HG03135 (cell line): ENCODE results near the gene PAX5.

Experiments
- ATAC-seq: cut with Tn5 transposase; IDR thresholded peaks from one replicate; pipeline ENCODE4 v1.9.1; 2021; ENCODE audit warnings: mild to moderate bottlenecking, moderate library complexity; ENCODE audit not compliant: unreplicated experiment

The PAX5 gene

DNA sequence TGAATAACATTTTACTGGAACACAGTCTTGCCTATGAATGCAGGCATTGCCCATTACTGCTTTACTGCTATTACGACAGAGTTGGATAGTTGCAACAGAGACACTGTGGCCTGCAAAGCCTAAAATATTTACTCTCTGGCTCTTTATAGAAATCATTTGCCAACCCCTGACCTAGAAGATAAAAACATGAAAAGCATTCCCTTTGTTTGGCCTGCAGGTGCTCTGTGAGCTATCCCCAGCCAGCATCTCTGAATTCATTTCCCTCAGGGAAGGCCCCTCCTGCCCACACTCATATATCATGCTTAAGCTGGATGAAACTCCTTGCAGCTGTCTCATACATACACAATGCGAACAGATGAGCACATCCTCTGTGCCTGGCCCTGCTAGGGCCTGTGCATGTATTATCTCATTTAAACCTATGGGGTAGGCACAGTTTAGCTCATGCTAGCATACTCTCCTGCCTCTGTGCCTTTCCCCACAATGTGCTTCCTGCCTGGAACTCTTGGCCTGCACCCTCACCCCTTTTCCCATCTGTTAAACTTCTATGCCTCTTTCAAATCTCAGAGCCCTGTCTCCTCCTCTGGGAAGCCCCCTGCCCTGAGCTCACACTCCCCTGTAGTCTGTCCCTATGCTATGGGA is 193.1 kb downstream of the PAX5 start:
- no peak for ATAC-seq

- ATAC-seq = no peak
These were observed 194.8 kb downstream of the PAX5 start for GRCh38 chr9:36839131-36839885.

- ATAC-seq = no peak
These were observed 196.3 kb downstream of the PAX5 start for GRCh38 chr9:36837431-36838405.

GRCh38 chr9:36836486-36836885 is 197.6 kb downstream of the PAX5 start:
- no peak for ATAC-seq

DNA sequence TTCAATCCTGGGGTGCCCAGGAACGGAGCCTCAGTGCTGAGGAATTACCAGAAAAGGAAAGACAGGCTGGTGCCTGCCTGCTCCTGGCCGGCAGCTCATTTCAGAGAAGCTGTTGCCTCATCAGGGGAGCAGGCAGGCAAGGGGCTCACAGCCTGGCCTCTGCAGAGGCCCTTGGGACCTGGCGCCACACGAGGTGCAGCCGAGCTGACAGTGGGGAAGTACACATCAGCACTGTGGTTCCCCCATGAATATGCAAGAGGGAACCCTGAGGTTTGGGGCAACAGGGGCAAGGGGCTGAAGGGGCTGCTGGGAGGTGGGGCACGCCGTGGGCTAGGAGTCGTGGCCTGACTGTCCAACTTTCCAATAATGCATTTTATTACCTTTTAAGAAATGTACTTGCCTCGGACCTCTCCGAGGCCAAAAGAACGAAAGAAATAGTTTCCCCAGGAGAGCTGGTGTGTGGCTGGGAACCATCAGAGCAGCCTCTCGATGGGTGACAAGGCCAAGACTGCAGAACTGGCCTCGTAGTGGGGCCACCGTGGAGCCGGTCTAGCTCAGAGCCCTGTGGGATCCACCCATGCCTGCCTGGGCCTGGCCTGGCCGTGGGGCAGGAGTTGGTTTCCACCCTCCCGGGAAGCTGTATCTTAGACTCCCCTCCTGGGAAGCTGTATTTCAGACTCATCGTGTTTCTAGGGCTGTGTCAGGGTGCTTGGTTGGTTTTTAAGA is 198.6 kb downstream of the PAX5 start:
- ATAC-seq = no peak

- no peak for ATAC-seq
These were observed 199.3 kb downstream of the PAX5 start for GRCh38 chr9:36834736-36835135.

GRCh38 chr9:36833954-36834353 is 200.1 kb downstream of the PAX5 start:
- ATAC-seq = no peak

DNA sequence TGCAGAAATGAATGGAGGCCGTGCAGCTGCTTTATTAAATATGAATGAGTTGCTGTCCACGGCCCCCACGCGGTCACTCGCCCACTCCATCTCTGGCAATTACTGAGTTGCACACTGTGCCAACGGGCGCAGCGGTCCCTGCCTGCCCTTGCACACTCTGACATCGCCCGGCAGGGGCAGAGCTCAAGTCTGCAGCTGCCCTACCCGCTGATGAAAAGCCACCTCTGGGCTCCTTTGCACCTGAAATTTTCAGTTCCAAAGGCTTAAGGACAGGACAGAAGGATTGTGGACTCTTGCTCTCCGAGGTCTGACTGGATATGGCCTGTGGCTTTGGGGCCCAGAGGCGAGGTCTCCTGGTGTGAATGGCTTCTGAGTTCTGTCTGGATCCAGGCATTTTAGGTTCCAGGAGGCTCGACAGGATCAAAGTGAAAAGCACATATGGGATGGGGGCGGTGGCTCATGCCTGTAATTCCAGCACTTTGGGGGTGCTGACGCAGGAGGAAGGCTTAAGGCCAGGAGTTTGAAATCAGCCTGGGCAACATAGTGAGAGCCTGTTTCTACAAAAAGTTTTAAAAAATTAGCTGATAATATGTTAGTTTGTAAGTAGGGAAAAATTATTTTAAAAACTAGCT is 201.8 kb downstream of the PAX5 start:
- ATAC-seq = no peak

DNA sequence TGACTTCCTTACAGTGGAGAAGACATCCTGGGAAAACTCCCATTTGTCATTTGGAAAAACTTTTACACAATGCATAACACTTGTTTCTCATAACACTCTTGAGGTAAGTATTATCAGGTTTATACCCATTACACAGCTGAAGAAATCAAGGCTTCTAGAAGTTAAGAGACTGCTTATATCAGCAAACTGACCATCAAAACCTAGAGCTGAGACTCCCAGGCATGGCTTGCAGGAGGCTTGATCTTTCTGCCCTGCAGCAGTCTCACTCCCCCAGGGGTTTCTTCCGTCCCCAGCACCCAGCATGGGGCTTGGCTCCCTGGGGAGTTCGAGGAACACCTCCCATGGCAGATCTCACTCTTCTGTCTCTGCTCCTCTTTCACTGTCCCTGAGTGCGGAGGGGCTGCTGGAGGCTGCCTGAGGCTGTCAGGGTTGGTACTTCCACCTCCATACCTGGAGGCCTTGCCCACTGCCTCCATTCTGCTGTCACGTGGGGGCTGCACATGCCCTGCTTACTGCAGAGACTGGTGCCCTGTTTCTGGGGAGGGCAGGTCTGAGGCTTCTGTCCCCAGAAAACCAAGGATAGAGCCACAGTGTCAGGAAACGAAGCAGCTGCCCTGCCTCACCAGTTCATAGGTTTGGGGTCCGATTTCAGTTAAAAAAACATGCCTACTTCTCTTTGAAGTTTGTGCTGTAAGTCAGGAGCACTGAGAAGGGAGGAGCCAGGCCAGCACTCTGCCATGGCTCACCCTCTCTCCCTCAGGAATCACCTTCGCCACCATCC is 202.5 kb downstream of the PAX5 start:
- no peak for ATAC-seq

DNA sequence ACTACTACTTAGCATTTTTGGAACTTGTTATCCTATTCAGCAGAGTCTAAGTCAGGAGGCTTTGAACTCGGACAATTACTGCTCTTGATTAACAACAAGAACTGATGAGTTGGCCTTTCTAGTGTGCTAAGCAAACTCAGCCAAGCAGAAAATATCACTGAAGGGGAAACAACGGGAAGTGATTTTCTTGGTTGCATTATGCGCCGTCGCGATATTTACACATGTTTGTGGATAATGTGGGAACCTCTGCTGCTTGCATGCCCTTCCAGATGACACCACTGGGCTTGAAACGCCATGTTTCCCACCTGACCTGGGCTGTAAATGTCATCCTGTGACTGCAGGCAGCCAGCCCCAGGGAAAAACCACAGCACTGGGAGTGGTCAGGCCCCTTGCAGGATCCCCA is 205.5 kb downstream of the PAX5 start:
- ATAC-seq = no peak

DNA sequence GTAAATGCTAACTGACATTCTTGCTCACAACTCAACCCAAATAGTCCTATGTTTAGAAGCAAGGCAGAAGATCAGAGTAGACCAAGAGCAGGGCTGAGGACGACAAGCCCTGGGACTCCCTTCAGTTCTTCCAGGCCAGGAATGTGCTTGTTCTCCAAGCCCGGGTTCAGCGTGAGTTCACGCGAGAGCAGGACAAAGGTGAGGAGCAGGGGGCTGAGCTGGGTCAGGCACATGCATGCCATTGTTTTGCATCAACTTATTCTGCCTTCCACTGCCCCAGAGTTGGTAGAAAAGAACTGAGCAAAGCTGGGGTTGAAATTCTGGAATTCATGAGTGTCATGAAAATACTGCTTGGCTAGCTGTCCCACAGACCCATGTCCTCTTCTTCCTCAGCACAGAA is 206.5 kb downstream of the PAX5 start:
- no peak for ATAC-seq

- no peak for ATAC-seq
These were observed 207.5 kb downstream of the PAX5 start for GRCh38 chr9:36826581-36826980.

DNA sequence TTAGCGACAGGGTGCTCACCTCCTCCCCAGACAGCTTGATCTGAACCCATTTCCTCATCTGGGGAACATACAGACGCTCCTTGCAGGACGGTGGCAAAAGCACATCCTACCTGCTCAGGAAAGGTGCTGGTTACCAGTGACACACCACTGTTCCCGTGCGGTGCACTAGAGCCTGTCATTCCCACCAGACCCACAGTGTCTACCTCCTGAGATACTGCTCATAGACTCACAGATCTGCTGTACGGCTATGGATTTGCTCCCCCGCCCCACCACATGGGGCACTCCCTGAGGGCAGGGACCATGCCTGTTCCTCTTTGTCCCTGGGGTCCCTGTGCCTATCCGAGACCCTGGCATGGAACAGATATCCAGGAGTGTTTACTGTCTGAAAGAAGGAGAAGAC is 208.9 kb downstream of the PAX5 start:
- no peak for ATAC-seq

GRCh38 chr9:36823934-36824333 is 210.1 kb downstream of the PAX5 start:
- ATAC-seq = no peak

DNA sequence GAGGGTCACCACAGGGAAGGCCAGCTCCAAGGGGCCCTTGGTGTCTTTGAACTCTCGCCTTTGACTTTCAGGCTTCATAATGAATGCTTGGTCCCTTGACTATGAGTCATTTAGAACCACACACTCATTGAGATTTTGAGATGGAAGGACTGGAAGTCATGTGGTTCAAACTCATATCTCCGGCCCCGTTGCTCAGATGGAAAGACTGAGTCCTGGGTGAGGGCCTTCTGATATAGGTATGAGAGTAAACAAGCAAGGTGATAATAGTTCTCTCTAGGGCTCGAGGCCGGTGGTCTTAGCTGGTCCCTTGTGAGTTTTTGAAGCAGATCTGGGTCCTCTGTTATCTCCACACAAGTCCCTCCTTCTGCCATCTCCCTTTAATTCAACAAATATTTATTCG is 210.6 kb downstream of the PAX5 start:
- no peak for ATAC-seq

- ATAC-seq = no peak
These were observed 211.9 kb downstream of the PAX5 start for GRCh38 chr9:36822201-36822600.

DNA sequence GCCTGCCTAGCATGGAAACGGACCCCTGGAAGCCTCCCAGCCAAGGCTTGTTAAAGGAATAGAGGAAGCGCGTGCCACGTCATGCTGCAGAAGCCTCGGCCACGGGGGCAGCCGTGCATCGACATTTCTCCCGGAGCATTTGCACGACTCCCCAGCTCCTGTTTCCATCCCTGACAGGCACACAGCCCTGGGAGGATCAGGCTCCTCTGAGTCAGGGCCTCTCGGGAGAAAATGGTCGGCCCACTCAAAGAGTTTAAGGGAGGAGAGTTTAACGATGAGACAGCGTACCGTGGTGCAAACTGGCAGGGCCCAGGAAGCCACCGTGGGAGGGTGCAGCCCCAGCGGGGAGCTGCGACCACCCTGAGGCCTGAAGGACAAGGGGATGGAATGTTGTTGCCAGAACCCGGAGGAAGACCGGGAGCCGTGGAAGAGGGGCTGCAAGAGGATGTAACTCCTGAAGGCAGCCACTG is 213.6 kb downstream of the PAX5 start:
- no peak for ATAC-seq

DNA sequence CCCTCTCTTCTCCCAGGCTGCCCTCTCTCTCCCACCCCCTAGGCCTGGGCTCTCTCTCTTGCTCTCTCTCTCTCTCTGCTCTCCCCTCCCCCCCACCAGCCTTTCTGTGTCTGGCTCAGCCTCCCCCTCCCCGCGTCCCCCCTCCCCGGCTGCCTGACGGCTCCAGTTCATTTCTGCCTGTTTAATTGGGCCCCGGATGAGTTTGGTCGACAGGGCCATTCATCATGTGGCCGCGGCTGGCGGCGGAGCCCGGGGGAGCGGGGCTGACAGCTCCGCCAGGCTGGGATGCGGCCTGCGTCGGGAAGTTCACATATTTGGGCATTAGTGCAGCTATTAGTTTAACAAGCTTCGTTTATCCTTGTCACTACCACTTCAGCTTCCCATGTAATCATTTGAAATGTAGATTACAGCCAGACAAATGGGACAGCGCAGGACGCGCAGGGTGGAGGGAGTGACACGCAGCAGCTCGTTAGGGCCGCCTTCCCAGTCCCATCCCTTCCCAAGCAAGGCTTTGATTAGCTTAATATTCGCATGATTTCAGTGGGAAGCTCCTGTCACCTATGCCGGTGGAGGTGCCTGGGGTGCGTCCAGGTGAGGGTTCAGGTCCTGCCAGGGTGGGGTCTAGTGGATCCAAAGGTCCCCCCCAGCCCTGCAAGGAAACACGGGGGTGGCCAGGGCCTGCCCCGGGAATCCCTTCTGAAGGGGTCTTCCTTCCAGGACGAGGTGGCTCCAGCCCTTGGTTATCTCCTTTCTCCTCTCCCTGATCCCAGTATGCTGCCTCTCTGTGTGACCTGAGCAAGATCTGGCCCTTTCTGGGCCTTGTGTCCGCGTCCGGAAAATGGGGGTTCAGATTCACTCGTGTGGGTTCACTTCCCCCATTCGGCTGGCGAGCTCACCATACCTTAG is 214.8 kb downstream of the PAX5 start:
- no peak for ATAC-seq
